Mesendoderm (in vitro differentiated cells): ENCODE results near the gene OGDH.

Experiments used
- DNase-seq: peaks from one replicate; pipeline ENCODE4 v3.0.0; 2013
- H2AK5ac ChIP-seq: 2 replicates; pipeline ENCODE4 v1.6.1; 2013; ENCODE audit warnings: low read length, inconsistent platforms
- H2BK120ac ChIP-seq: 2 replicates; pipeline ENCODE4 v1.6.1; 2013; ENCODE audit warnings: low read depth, mild to moderate bottlenecking, low read length, moderate library complexity, mixed read lengths
- H2BK15ac ChIP-seq: replicated peaks from 2 replicates; pipeline ENCODE4 v1.6.1; 2013; ENCODE audit warnings: low read depth, mild to moderate bottlenecking, moderate library complexity
- H2BK5ac ChIP-seq: 2 replicates; pipeline ENCODE4 v1.6.1; 2013; ENCODE audit warnings: low read length, inconsistent platforms
- H3K18ac ChIP-seq: 2 replicates; pipeline ENCODE4 v1.6.1; 2013; ENCODE audit warnings: mild to moderate bottlenecking, low read length, mixed read lengths
- H3K23ac ChIP-seq: one replicate; pipeline ENCODE4 v1.6.1; 2013; ENCODE audit warnings: low read length
- H3K27ac ChIP-seq: 2 replicates; pipeline ENCODE4 v1.5.1; 2013; ENCODE audit warnings: low read depth, mild to moderate bottlenecking, inconsistent platforms, low read length, moderate library complexity
- H3K27me3 ChIP-seq: 2 replicates; pipeline ENCODE4 v1.6.1; 2013; ENCODE audit warnings: low read length, control low read depth, mild to moderate bottlenecking, inconsistent platforms; ENCODE audit not compliant: insufficient read depth, poor library complexity
- H3K36me3 ChIP-seq: 2 replicates; pipeline ENCODE4 v1.6.1; 2013; ENCODE audit warnings: low read length, inconsistent platforms; ENCODE audit not compliant: control insufficient read depth, insufficient read depth
- H3K4ac ChIP-seq: one replicate; pipeline ENCODE4 v1.6.1; 2013; ENCODE audit warnings: low read depth, mild to moderate bottlenecking, low read length, moderate library complexity
- H3K4me1 ChIP-seq: 2 replicates; pipeline ENCODE4 v1.6.1; 2013; ENCODE audit warnings: low read depth, low read length, inconsistent platforms; ENCODE audit not compliant: control insufficient read depth
- H3K4me2 ChIP-seq: 2 replicates; pipeline ENCODE4 v1.6.1; 2013; ENCODE audit warnings: low read length
- H3K4me3 ChIP-seq: 2 replicates; pipeline ENCODE4 v1.5.1; 2013; ENCODE audit warnings: mild to moderate bottlenecking, low read length
- H3K56ac ChIP-seq: one replicate; pipeline ENCODE4 v1.6.1; 2013; ENCODE audit warnings: low read length
- H3K79me1 ChIP-seq: 2 replicates; pipeline ENCODE4 v1.6.1; 2013; ENCODE audit warnings: low read length, inconsistent platforms
- H3K79me2 ChIP-seq: 2 replicates; pipeline ENCODE4 v1.6.1; 2013; ENCODE audit warnings: mild to moderate bottlenecking, low read length; ENCODE audit not compliant: control insufficient read depth, insufficient read depth
- H3K9ac ChIP-seq: 2 replicates; pipeline ENCODE4 v1.6.1; 2013; ENCODE audit warnings: low read length, inconsistent platforms
- H4K5ac ChIP-seq: one replicate; pipeline ENCODE4 v1.6.1; 2013; ENCODE audit warnings: low read length
- H4K8ac ChIP-seq: one replicate; pipeline ENCODE4 v1.6.1; 2013; ENCODE audit warnings: low read depth, mild to moderate bottlenecking, control low read depth, low read length, moderate library complexity
- WGBS: extraction: QIAGEN DNeasy Blood & Tissue Kit; methylation state at CpG from one replicate; pipeline ENCODE4 v1.1.7; 2013; ENCODE audit warnings: low lambda C conversion rate, missing lambda C conversion rate; ENCODE audit not compliant: insufficient coverage; ENCODE audit errors: extremely low coverage; 5-methylcytosine and 5-hydroxymethylcytosine counted together

OGDH gene

DNA sequence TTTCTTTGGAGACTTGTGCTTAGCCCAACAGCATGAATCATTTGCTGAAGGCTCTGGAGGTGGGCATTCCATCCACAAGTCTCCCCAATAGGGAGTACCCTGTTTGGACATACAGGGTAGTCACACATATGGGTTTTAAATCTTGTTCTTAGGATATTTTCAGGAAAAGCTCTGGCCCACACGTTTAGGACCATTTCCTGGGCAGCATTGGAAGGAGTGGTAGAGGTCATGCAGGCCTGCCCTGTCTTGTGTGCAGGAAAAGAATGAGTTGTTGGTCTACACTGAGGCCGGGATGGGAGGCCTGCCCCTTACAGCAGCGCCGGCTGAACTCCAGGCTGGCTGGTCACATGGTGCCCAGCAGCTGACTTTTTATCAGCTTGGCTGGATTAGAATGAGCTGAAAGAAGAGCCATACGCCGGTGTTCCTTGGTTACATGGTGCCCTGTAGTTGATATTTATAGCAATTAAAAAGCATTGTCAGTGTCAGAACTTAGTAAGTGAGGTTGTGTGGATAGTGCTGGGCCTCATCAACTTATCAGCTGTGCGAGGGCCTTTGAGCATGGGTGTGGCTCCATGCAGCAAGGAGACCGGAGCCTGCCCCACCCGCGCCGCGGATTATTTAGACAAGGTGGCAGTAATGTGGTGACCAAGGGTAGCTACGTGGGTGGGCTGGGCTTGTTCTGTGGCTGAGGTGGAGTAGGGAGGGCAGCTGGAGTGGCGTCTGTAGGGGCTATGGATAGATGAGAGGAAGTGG, 28.6 kb downstream of the OGDH start:
- H3K79me1 ChIP-seq, result peaks cover 3% of the 10 kb centered on the region
- H3K56ac ChIP-seq, result no peak overlapping the region
- H3K4ac ChIP-seq, result no peak overlapping the region
- no peak overlapping the region for H2BK5ac ChIP-seq
- H3K4me2 ChIP-seq, result no peak overlapping the region
- H3K4me1 ChIP-seq, result peaks cover 4% of the 10 kb centered on the region
- H4K8ac ChIP-seq, result no peak overlapping the region
- WGBS, result no CpG with 5 or more reads among the region's 14 CpGs
- H3K9ac ChIP-seq, result no peak overlapping the region
- H3K36me3 ChIP-seq, result no peaks in the 10 kb centered on the region
- no peak overlapping the region for H2AK5ac ChIP-seq
- H3K23ac ChIP-seq, result no peak overlapping the region
- no peak overlapping the region for H2BK15ac ChIP-seq
- no peak overlapping the region for H3K4me3 ChIP-seq
- no peak overlapping the region for H2BK120ac ChIP-seq
- no peaks in the 10 kb centered on the region for H3K79me2 ChIP-seq
- no peak overlapping the region for H4K5ac ChIP-seq
- H3K27me3 ChIP-seq, result no peaks in the 10 kb centered on the region
- no peak for DNase-seq
- H3K18ac ChIP-seq, result no peak overlapping the region
- no peak overlapping the region for H3K27ac ChIP-seq

GRCh38 chr7:44636041-44636584, 29.7 kb downstream of the OGDH start:
- Histone ChIP-seq H3K56ac (no peak overlapping the region), H4K8ac (no peak overlapping the region), H3K4me1 (peaks cover 4% of the 10 kb centered on the region), H3K27me3 (no peaks in the 10 kb centered on the region), H3K79me2 (no peaks in the 10 kb centered on the region), H3K4me3 (no peak overlapping the region), H3K23ac (no peak overlapping the region), H3K4ac (no peak overlapping the region), H4K5ac (no peak overlapping the region), H2BK15ac (no peak overlapping the region), H2BK120ac (no peak overlapping the region), H3K27ac (no peak overlapping the region), H3K79me1 (peaks cover 5% of the 10 kb centered on the region), H2AK5ac (no peak overlapping the region), H2BK5ac (no peak overlapping the region), H3K18ac (no peak overlapping the region), H3K36me3 (no peaks in the 10 kb centered on the region), H3K9ac (no peak overlapping the region), H3K4me2 (no peak overlapping the region)
- no CpG with 5 or more reads among the region's 3 CpGs for WGBS
- no peak for DNase-seq

DNA sequence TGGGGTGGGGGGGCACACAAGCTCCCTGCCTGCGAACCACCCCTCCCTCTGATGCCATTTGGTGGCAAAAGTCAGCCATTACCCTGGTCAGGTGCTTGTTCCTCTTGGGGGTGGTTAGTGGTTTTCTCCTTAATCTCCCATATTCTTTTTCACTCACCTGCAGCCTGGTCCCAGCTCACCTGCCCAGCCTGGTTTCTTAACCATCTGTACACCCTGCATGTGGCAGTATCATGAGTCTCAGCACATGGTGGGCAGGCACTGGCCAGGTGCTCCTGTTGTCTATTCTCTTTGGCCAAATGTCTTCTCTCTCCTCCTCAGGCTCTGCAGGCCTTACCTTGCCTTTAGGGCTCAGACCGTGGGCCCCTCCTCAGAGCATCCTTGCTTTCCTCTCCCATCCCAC, 30.5 kb downstream of the OGDH start:
- no peak overlapping the region for H3K56ac ChIP-seq
- H3K23ac ChIP-seq, result no peak overlapping the region
- no peak overlapping the region for H2BK5ac ChIP-seq
- no peak overlapping the region for H3K4me2 ChIP-seq
- H3K27me3 ChIP-seq, result no peaks in the 10 kb centered on the region
- no peaks in the 10 kb centered on the region for H3K79me2 ChIP-seq
- no peaks in the 10 kb centered on the region for H3K36me3 ChIP-seq
- WGBS, result no CpG with 5 or more reads among the region's 2 CpGs
- no peak overlapping the region for H3K27ac ChIP-seq
- H3K18ac ChIP-seq, result no peak overlapping the region
- H3K4me1 ChIP-seq, result peaks cover 4% of the 10 kb centered on the region
- no peak overlapping the region for H3K4me3 ChIP-seq
- no peak overlapping the region for H2BK120ac ChIP-seq
- no peak overlapping the region for H4K5ac ChIP-seq
- no peak for DNase-seq
- H3K79me1 ChIP-seq, result peaks cover 5% of the 10 kb centered on the region
- H2AK5ac ChIP-seq, result no peak overlapping the region
- H3K4ac ChIP-seq, result no peak overlapping the region
- H4K8ac ChIP-seq, result no peak overlapping the region
- H3K9ac ChIP-seq, result no peak overlapping the region
- H2BK15ac ChIP-seq, result no peak overlapping the region

DNA sequence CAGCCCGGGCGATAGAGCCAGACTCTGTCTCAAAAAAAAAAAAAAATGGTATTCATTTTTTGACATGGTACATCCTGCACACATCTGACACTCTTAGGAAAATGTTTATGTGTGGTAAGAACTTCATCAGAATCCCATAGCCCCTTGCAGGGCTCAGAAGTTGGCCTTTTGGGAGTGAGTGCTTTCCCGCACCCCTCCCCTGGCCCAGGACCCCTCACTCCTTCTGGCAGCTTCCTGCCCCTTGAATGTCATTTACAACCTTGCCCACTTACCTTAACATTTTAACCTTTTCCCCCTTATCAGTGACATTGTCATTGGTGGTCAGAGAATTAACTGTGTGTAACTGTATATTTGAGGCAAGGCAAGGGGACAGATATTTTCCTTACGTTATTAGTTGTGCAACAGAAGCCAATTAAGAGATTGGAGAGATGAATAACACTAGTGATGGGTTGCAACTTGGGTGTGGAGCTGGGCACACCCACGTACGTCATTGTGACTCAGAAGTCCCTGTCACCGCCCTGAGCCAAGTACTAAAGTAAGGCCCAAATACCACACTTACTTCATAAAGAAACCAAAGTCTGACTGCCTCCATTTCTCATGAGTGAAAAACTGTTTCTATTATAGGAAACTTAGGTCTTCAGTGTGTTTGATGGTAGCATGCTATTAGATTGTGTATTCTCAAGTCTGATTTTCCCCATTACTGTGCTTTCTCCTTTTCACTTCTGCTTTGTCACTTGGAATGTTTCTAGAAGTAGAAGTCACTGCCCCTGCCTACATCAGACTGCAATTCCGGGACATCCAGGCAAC, 31.6 kb downstream of the OGDH start:
- H3K56ac ChIP-seq, result no peak overlapping the region
- DNase-seq, result no peak
- peaks cover 4% of the 10 kb centered on the region for H3K4me1 ChIP-seq
- H3K36me3 ChIP-seq, result no peaks in the 10 kb centered on the region
- no peak overlapping the region for H3K9ac ChIP-seq
- H4K5ac ChIP-seq, result no peak overlapping the region
- H3K27ac ChIP-seq, result peak overlapping the region; percentile 28
- no peak overlapping the region for H4K8ac ChIP-seq
- no peaks in the 10 kb centered on the region for H3K79me2 ChIP-seq
- no peak overlapping the region for H3K18ac ChIP-seq
- H2BK120ac ChIP-seq, result no peak overlapping the region
- no peak overlapping the region for H3K4me3 ChIP-seq
- peaks cover 5% of the 10 kb centered on the region for H3K79me1 ChIP-seq
- H3K4ac ChIP-seq, result no peak overlapping the region
- H3K4me2 ChIP-seq, result no peak overlapping the region
- WGBS, result no CpG with 5 or more reads among the region's 8 CpGs
- no peak overlapping the region for H2AK5ac ChIP-seq
- H2BK5ac ChIP-seq, result no peak overlapping the region
- H3K27me3 ChIP-seq, result no peaks in the 10 kb centered on the region
- no peak overlapping the region for H2BK15ac ChIP-seq
- no peak overlapping the region for H3K23ac ChIP-seq

DNA sequence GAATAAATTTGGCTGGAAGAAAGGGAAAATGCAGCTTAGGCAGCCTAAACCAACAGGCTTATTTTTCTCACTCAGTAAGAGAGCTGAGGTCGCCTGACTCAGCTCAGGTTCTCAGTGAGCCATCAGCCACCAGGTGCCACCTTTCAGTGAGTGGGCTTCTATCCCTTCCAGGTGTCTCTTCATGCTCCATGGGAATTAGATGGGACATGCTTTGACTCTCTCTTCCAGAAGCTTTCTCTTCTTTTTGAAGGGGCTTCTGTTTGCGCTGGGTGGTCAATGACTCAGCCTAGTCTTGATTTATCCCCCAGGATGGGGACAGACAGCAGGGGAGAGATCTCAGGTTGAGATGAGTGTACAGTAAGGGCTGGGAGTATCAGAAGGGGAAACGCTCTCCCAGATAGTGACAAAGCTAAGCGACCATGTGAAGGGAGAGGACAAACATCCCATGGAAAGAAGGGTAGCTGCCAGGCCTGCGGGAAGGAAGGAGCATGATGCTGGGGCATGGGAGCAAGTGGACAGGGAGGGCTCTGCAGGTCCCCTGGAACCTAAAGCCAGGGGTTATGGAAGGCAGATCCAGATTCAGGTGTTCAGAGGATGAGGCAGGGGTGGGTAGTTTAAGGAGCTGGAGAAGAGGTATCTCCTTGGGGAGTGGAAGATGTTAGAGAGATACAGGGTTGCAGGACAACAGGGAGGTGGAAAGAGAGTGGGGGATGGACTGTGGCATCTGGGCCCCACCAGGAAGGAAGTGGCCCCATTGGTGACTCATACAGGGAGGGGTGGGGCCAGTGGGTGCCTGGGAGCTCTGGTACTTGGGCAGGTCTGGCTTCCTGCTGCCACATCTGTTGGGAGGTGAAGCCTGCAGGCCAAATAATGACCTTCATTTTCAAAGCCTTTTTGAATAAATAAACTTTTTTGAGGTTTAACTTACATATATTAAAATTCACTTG, 32.5 kb downstream of the OGDH start:
- no peak overlapping the region for H2BK120ac ChIP-seq
- no peak overlapping the region for H3K4me3 ChIP-seq
- H3K27me3 ChIP-seq, result no peaks in the 10 kb centered on the region
- H3K4me1 ChIP-seq, result peaks cover 4% of the 10 kb centered on the region
- H3K27ac ChIP-seq, result peak overlapping the region; percentile 28
- no peak overlapping the region for H3K18ac ChIP-seq
- no peak overlapping the region for H2BK15ac ChIP-seq
- H3K79me1 ChIP-seq, result peaks cover 5% of the 10 kb centered on the region
- no peak overlapping the region for H4K8ac ChIP-seq
- H2BK5ac ChIP-seq, result peak overlapping the region; percentile 76
- peak overlapping the region; percentile 10 for H3K56ac ChIP-seq
- H3K4me2 ChIP-seq, result no peak overlapping the region
- DNase-seq, result peak; percentile 76
- H3K23ac ChIP-seq, result no peak overlapping the region
- peak overlapping the region; percentile 54 for H2AK5ac ChIP-seq
- no peak overlapping the region for H3K9ac ChIP-seq
- WGBS, result no CpG with 5 or more reads among the region's 5 CpGs
- no peak overlapping the region for H4K5ac ChIP-seq
- no peaks in the 10 kb centered on the region for H3K36me3 ChIP-seq
- no peaks in the 10 kb centered on the region for H3K79me2 ChIP-seq
- H3K4ac ChIP-seq, result no peak overlapping the region
